Stimulated activated CD8-positive, alpha-beta memory T cell treated with anti-CD3 and anti-CD28 coated beads, Interleukin-7, amount 100 ng/mL, for 1 hour (primary cell): ENCODE results near the gene ARHGAP8.

ENCODE experiments used
- DNase-seq, 2 donors: peaks; one replicate each; pipeline ENCODE4 v3.0.0-alpha.2; 2020; ENCODE audit warnings: low read depth in 2 of 2

ARHGAP8 gene

GRCh38 chr22:44802071-44802700, 49.8 kb downstream of the ARHGAP8 start:
- no peak for DNase-seq

- no peak for DNase-seq
These were observed 50.6 kb downstream of the ARHGAP8 start for GRCh38 chr22:44802956-44803355.

GRCh38 chr22:44804327-44804726, 52.0 kb downstream of the ARHGAP8 start:
- no peak for DNase-seq

GRCh38 chr22:44805711-44806110, 53.3 kb downstream of the ARHGAP8 start:
- DNase-seq = no peak

GRCh38 chr22:44807232-44807631, 54.9 kb downstream of the ARHGAP8 start:
- DNase-seq = no peak

- DNase-seq = no peak
These were observed 55.7 kb downstream of the ARHGAP8 start for GRCh38 chr22:44807915-44808690.

GRCh38 chr22:44809456-44809855, 57.1 kb downstream of the ARHGAP8 start:
- DNase-seq = no peak

- DNase-seq = no peak
These were observed 58.8 kb downstream of the ARHGAP8 start for GRCh38 chr22:44811141-44811540.

- no peak for DNase-seq
These were observed 61.0 kb downstream of the ARHGAP8 start for GRCh38 chr22:44813416-44813815.

GRCh38 chr22:44814266-44815098, 62.1 kb downstream of the ARHGAP8 start:
- no peak for DNase-seq

- DNase-seq = no peak
These were observed 63.0 kb downstream of the ARHGAP8 start for GRCh38 chr22:44815099-44816070.

- DNase-seq = no peak
These were observed 63.8 kb downstream of the ARHGAP8 start for GRCh38 chr22:44816141-44816540.

- DNase-seq = no peak
These were observed 66.4 kb downstream of the ARHGAP8 start for GRCh38 chr22:44818727-44819126.

- no peak for DNase-seq
These were observed 67.7 kb downstream of the ARHGAP8 start for GRCh38 chr22:44819966-44820631.

GRCh38 chr22:44821741-44822475, 69.5 kb downstream of the ARHGAP8 start:
- no peak for DNase-seq

- no peak for DNase-seq
These were observed 70.2 kb downstream of the ARHGAP8 start for GRCh38 chr22:44822534-44822933.

GRCh38 chr22:44823396-44823795, 71.0 kb downstream of the ARHGAP8 start:
- DNase-seq = no peak

- DNase-seq = no peak
These were observed 71.4 kb downstream of the ARHGAP8 start for GRCh38 chr22:44823806-44824205.

GRCh38 chr22:44824271-44824670, 71.9 kb downstream of the ARHGAP8 start:
- DNase-seq = no peak
